Glomerular endothelial cell (primary cell): Measurements from ENCODE around the gene GPATCH8. TPM values are rescaled to one million over a fixed set of nuclear protein-coding genes. Genes with fewer than 3 reads are reported as not detected.
"Not testable (repeated sequence)": the region's sequence is repeated elsewhere in the genome, so short reads cannot be mapped to it uniquely, and the experiment has no call there.

Experiments used
- DNase-seq: peaks from one replicate; pipeline ENCODE4 v3.0.0-alpha.2; 2011; ENCODE audit warnings: low read depth, low spot score; ENCODE audit errors: extremely low read depth
- total RNA-seq: library from RNA; depleted of rRNA; stranded (reverse); fragments of >200 nt; gene quantifications from 2 replicates; pipeline ENCODE4 v1.2.3, GENCODE V29; 2015

GPATCH8 gene
- total RNA-seq, 1 donor from 2014 or later, result 26.4 TPM

DNA sequence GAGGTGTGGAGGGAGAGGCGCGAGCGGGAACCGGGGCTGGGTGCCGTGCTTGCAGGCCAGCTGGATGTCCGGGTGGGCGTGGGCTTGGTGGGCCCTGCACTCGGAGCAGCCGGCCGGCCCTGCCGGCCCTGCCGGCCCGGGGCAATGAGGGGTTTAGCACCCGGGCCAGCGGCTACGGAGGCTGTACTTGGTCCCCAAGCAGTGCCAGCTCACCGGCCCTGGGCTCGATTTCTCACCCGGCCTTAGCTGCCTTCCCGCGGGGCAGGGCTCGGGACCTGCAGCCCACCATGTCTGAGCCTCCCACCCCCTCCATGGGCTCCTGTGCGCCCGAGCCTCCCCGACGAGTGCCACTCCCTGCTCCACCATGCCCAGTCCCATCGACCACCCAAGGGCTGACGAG lies 24.7 kb upstream of the GPATCH8 start:
- DNase-seq, result no peak

DNA sequence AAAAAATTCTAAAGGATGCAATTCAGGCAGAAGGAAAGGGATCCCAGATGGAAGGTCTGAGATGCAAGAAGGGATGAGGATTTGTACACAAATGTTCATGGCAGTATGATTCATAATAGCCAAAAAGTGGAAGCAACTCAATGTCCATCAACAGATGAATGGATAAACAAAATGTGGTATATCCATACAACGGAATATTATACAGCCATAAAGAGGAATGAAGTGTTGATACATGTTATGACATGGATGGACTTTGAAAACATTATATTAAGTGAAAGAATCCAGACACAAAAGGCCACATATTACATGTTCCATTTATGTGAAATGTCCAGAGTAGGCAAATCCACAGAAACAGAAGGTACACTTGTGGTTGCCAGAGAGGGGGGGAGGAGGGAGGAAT lies 23.9 kb upstream of the GPATCH8 start:
- DNase-seq, result no peak

DNA sequence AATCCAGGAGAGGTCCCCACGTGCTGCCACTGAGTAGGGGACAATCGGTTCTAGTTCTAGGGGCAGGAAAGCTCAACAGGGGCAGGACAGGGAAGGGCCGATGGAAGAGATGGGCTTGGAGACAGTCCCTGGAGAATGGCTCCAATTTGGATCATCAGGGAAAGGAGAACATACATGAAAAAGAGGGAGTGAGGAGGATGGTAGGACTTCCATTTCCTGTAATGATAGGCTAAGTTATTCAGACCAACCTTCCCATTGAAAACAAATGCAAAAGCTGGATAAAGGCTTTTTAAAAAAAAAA lies 20.4 kb upstream of the GPATCH8 start:
- DNase-seq, result no peak

DNA sequence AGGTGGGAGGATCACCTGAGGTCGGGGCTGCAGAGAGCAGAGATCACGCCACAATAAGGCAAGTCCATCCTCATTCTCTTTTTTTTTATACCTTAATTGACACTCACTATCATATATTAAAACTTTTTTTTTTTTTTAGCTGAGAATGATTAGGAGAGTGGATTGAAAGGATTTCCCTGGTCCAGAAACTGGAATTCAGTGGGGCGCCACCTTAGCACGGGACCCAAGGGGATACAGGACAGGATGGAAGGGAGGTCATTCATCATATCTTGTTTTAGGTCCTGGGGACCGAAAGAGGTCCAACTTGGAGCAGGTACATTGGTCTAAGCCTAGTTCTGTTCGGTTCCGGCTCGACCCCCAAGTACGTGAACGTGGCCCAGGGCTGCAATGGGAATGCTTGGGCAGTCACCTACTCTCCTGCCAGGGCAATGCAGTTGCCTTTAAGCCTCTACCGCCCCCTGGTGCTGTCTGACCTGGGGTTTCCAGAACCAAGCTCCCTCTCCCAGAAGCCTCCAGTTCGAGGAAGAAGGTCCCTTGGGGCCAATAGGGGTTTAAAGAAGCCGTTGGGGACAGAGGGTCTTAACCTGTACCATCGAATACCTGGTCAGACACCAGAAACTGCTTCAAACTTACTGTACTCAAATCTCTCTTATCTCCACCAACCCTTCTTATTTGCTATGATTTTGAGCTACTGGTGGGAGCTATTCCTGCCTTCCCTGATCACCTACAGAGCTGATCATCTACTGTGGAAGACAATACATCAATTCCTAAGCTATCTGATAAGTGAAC lies 19.9 kb upstream of the GPATCH8 start:
- DNase-seq, result peak; percentile 45

DNA sequence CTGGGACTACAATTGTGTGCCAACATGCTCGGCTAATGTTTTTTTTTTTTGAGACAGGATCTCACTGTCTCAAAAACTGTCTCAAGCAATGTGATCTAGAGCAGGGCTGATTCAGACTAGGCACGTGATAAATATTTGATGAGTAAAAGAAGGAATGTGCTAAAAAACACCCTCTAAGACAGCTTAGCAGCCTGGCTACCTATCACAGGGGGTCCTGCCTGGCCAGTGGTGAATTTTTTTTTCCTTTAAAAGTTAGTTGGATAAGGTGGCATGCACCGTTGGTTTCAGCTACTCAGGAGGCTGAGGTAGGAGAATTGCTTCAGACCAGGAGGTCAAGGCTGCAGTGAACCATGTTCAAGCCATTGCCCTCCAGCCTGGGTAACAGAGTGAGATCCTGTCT lies 14.8 kb upstream of the GPATCH8 start:
- no peak for DNase-seq

DNA sequence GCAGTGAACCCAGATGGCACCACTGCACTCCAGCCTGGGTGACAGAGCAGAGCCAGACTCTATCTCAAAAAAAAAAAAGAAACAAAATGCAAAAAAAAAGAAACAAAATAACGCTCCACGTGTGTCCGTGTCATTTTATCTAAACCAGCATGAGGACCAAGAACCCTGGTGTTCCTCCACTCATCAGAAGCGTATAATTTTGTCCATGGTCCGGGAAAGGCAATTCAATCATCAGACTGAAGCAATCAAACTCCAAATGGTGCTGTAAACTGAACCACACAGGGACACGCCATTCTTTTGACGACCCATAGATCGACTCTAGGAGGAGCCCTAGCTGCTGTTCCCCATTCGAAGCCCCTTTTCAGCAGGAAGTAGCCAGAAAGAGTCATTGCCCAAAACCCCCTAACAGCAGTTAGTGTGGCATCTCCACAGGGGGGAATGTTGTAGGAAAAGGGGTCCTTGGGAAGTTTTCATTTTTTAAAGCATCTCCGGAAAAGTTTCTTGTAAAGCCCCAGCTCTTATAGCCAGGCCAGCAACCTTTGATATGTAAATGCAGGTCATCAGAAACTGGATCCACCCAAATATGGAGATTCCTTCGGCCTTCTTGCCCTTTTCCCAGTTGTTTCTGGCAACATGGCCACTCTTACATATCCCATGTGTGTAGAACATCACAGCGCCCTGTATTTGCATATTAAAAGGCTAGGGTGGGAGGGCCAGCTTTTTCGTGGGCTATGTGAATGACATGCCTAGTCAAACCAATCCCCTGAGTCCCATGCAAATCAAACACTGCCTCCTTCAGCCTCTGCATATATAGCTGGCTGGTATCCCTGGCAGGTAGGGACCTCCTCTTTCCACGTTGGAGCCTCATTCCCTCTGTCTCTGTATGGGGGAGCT lies 8.3 kb upstream of the GPATCH8 start:
- not testable (repeated sequence) for DNase-seq

DNA sequence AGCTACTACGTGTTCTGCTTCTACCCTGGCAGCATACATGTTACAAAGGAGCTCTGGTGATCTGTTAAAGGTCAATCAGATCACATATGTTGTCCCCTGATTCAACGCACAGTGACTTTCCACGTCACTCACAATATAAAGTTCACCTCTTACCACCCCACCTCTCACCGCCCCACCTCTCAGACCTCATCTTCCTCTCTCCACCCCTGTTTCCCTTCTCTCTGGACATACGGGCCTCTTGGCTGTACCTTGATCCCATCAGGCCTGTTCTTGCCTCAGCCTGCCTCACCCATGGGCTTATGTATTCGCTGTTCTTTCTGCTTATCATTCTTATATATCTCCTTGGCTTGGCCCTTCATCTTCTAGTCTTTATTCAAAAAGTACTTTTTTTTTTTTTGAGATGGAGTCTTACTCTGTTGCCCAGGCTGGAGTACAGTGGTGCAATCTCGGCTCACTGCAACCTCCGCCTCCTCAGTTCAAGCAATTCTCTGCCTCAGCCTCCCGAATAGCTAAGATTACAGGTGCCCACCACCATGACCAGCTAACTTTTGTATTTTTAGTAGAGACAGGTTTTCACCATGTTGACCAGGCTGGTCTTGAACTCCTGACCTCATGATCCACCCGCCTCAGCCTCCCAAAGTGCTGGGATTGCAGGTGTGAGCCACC lies 3.9 kb upstream of the GPATCH8 start:
- DNase-seq, result not testable (repeated sequence)

DNA sequence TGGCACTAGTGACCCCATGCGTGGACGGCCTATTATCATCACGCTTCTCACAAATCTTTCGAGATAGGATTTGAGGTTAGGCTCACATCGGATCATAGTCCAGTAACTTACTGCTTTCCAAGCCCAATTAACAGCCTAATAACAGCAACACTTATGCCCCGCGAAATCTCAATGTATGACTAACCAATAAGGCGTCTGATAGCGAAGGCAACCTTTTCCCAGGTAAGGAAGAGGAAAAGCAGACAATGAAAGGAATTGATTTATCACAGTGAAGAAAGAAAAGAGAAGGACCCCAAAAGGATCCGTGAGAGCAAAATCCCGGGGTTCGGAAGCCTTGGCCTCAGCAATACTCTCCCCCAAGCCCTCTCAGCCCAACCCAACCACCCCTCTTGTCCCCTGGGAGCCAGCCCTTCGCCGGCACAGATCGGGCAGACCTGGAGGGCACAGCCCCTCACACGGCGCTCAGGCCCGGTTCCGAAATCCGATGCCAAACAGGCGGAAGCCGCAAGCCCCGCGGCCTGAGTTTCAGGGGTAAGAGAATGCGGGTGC lies 534 bp downstream of the GPATCH8 start:
- no peak for DNase-seq

DNA sequence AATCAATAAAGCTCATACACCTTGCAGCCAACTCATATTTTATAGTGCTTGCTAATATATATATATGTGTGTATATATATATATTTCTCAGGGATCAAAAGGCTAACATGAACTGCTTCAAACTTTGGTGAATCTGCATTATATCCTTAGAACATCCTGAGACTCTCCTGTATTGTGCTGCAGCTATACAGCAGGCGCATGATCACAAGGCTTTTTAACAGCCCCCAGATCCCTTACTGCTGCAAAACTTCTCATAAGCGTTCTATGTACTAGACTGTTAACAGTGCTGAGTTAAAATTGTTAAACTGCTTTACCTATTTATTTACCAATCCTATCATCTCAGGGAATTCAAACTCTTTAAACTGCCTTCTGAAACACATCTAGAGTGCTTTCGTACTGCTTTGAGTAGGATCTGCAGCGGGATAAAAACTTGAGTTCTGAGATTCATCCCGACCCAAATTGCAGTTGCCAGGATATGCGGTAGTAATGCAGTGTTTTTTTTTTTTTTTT lies 1.3 kb downstream of the GPATCH8 start:
- no peak for DNase-seq

DNA sequence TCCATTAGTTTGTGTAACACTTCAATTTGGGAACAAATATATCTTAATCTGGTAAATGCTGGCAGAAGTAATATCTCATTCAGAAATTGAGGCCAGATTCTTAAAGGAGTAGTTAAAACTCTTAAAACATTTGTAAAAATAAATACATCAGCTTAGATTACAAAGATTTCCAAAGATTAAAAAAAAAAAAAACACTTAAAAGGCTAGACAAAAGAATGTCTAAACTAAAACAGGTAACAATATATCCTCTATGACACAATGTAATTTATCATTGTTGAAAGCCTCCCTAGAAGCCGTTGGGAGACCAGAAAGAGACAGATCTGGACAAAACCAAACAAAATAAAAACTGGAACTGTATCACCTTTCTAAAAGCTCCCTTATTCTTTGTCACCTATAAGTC lies 3.5 kb downstream of the GPATCH8 start:
- no peak for DNase-seq

DNA sequence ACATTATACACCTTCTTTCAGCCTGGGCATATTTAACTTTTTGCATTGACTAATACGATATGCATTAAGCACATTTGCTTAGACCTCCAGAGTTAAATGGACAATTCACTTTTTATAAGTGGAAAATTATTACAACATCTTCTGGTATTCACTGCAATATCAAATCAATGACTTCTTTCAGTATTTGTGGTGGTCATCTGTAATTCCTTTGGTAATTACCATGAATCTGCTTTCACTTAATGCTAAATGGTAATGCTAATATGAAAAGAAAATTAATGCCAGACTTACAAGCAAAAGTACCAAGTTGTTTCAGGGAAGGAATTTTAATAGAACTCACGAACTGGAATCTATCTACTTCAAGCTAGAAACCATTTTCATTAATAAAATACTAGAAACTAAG lies 6.4 kb downstream of the GPATCH8 start:
- no peak for DNase-seq

DNA sequence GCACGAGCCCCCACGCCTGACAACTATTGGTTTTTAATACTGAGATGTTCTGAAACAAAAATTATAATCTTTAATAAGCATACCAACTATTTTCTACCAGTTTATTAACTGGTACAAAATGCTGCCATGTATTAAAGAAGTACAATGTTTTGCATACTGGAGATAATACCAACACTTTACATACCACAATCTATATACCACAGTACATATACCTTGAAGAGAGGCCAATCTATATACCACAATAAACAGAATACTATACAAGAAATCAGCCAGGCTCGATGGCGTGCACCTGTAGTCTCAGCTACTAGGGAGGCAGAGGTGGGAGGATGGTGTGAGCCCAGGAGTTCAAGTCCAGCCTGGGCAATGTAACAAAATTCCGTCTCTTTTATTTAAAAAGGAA lies 9.9 kb downstream of the GPATCH8 start:
- DNase-seq, result no peak

DNA sequence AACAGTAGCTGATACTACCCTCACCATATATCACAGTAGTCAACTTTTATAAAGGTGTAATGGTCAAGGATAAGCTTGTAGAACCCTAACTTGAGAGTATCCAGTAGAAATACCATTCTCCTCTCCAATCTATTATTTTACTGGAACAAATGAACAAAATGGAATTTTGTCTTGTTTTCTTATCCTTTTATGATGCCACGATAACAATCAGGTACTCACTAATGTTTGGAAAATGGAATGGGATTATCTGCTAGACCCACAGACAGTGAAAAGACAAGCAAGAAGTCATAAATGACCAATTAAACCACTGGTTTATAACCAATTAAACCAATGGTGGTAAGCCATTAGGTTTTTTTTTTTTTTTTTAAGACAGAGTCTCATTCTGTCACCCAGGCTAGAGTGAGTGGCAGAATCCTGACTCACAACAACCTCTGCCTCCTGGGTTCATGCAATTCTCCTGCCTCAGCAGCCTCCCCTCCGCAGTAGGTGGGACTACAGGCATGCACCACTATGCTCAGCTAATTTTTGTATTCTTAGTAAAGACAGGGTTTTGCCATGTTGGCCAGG lies 10.4 kb downstream of the GPATCH8 start:
- no peak for DNase-seq

DNA sequence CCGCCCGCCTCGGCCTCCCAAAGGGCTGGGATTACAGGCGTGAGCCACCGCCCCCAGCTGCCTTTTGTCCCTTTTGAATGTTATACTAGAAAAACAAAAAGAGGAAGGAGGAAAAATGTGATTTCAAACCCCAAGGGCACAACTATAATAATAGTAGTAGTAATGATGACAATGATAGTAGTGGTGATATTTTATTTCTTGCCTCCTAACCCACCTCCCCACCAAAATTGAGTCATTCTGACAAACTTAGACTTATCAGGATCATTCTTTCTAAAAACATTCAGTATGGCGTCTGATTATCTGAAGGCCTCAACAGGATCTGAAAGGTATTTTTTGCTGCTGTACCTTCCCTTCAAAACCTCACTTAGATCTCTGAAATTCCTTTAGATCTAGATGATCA lies 13.6 kb downstream of the GPATCH8 start:
- DNase-seq, result no peak

DNA sequence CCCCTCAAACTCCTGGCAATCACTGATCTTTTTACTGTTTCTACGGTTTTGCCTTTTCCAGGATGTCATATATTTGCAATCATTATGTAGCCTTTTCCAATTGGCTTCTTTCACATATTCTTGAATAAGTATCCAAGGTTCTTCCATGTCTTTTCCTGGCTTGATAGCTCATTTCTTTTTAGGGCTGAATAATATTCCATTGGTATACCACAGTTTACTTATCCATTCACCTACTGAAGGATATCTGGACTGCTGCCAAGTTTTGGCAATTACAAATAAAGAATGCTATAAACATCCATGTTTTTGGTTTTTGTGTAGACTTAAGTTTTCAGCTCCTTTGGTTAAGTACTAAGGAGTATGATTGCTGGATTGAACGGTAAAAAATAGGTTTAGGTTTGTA lies 16.0 kb downstream of the GPATCH8 start:
- DNase-seq, result no peak

DNA sequence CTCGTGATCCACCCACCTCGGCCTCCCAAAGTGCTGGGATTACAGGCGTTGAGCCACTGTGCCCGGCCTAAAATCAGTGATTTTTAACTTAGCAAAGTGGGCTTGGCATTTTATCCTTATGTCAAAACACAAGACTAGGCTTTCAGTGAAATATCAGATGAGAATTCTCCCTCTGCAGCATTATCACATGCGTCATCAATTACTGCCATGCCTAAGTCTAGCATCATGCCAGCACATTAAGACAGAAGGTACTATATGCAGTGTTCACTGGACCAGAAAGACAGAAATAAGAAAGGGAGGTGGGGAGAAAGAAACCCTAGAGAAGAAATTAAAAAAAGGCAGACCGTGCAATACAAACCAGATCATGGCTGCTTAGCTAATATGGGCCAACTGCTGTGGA lies 29.8 kb downstream of the GPATCH8 start:
- no peak for DNase-seq

DNA sequence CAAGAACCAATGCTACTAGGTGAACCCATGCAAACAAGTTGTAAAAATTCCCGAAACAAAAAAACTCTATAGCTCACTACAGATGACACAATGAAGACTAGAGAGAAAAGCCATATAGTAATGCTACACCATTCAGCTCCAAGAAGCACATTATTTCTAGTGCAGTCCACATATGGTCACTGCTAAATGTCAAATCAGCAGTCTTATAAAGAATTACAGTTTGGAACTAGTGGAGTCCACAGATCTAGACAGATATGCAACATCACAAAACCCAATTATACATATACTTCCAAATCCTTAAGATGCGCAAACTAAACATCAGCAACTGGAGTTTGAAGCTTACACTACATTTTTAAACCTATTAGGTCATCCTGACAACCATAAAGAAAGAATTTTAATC lies 33.5 kb downstream of the GPATCH8 start:
- no peak for DNase-seq

DNA sequence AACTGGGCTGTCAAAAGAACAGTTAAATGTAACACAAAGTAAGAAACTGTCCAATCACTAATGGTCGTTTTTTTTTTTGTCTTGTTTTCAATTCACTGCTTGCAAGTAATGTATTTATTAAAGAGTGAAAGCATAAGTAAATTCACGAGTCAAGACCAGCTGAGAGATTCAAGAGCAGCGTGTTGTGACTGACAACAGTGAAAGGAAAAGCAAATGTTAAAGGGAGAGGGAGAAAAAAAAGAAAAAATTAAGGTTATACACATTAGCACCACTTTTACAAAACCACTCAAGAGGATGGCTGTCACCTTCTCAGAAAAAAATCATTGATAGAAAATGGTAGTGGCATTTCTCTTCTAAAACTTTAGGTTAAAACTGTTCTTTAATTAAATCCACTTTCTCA lies 36.1 kb downstream of the GPATCH8 start:
- no peak for DNase-seq

DNA sequence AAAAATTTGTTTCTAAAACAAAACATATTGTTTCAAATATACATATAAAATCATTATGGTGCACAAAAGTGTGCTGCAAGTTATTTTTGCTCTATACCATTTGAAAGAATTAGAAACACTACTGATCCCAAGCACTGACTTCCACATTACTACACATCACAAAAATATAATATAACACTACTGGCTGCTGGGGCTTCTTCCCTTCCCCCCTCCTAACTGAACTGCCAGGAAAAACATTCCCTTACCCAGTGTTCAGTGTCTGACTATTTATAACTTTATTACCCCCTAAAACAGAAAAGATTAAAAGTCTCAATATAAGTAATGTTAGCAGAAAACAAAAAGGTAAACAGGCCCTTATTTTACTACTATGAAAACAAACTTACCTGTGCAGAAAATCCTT lies 36.9 kb downstream of the GPATCH8 start:
- DNase-seq, result no peak

DNA sequence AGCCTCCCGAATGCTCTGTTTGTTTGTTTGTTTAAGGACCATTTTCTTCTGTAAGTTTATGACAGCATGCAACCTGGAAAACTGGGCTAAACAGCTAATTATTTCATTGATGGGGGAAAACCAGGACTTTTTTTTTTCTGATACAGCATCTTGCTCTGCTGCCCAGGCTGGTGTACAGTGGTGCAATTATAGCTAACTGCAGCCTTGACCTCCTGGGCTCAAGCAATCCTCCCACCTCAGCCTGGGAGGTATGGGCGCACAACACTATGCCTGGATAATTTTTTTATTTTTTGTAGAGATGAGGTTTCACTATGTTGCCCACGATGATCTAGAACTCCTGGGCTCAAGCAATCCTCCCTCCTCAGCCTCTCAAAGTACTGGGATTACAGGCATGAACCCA lies 37.3 kb downstream of the GPATCH8 start:
- no peak for DNase-seq

DNA sequence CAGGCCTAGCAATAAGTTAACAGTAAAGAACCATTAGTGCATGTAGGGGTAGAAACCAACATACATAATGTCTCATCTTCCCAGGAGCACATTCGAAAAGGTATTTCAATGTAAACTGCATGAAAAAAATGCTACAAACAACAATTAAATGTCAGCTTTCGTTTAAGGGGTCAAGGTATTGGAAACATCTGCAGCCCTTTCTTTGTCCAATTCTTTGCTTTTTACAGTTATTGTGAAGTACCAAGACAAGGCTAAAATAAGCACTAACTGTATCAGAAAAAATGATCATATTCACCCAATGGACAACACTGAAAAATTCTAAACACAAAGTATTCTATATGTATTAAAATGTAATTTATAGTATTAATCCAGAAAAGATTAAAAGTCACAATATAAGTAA lies 37.9 kb downstream of the GPATCH8 start:
- DNase-seq, result no peak
